ENCODE results near the gene CARMIL3.
"Not testable (repeated sequence)": the region's sequence is repeated elsewhere in the genome, so short reads cannot be mapped to it uniquely, and the experiment has no call there.

The CARMIL3 gene

GRCh38 chr14:24013654-24014514 lies 37.9 kb upstream of the CARMIL3 start:
- no peaks in the 10 kb centered on the region for H3K79me2 ChIP-seq (ENCODE audit: insufficient read depth, low read length)
- no peak overlapping the region for H2AFZ ChIP-seq (ENCODE audit: low read length)
- no peaks in the 10 kb centered on the region for H4K20me1 ChIP-seq (ENCODE audit: insufficient read depth, low read length)
- no peak overlapping the region for H3K4me3 ChIP-seq (ENCODE audit: low read depth, low read length, poor library complexity, severe bottlenecking)
- no peak overlapping the region for H3K4me2 ChIP-seq (ENCODE audit: low read length)
- H3K27me3 ChIP-seq (ENCODE audit: insufficient read depth, low read length) = no peaks in the 10 kb centered on the region
- H3K36me3 ChIP-seq (ENCODE audit: insufficient read depth, low read length) = no peaks in the 10 kb centered on the region
- no peaks in the 10 kb centered on the region for H3K9me2 ChIP-seq (ENCODE audit: low read depth, low read length)
- H3F3A ChIP-seq (ENCODE audit: insufficient read depth, low read length) = no peaks in the 10 kb centered on the region
- H3K27ac ChIP-seq (ENCODE audit: low read depth, low read length, poor library complexity, severe bottlenecking) = no peak overlapping the region
- H3K4me1 ChIP-seq (ENCODE audit: insufficient read depth, low read length, severe bottlenecking) = peaks cover 18% of the 10 kb centered on the region
- peak; percentile 77 for TF ChIP-seq CTCF (IDR thresholded peaks at IDR 0.05; ENCODE audit: low read length)
- no peak for TF ChIP-seq EZH2 (IDR thresholded peaks at IDR 0.05; ENCODE audit: borderline replicate concordance, low read length)
- H3K9ac ChIP-seq (ENCODE audit: low read length) = no peak overlapping the region
- no peaks in the 10 kb centered on the region for H3K9me3 ChIP-seq (ENCODE audit: low read length)

- not testable (repeated sequence) for H3K27ac ChIP-seq (ENCODE audit: low read depth, low read length, poor library complexity, severe bottlenecking); H2AFZ ChIP-seq (ENCODE audit: low read length); H3K9ac ChIP-seq (ENCODE audit: low read length); H3K4me2 ChIP-seq (ENCODE audit: low read length); H3K4me3 ChIP-seq (ENCODE audit: low read depth, low read length, poor library complexity, severe bottlenecking); H3K27me3 ChIP-seq (ENCODE audit: insufficient read depth, low read length); H3K79me2 ChIP-seq (ENCODE audit: insufficient read depth, low read length); H3K36me3 ChIP-seq (ENCODE audit: insufficient read depth, low read length); H3K9me2 ChIP-seq (ENCODE audit: low read depth, low read length); H3F3A ChIP-seq (ENCODE audit: insufficient read depth, low read length); H3K9me3 ChIP-seq (ENCODE audit: low read length); H3K4me1 ChIP-seq (ENCODE audit: insufficient read depth, low read length, severe bottlenecking); H4K20me1 ChIP-seq (ENCODE audit: insufficient read depth, low read length)
Measured at GRCh38 chr14:24015745-24016144, 36.1 kb upstream of the CARMIL3 start.

- not testable (repeated sequence) for H3K27me3 ChIP-seq (ENCODE audit: insufficient read depth, low read length); H3K79me2 ChIP-seq (ENCODE audit: insufficient read depth, low read length); H3K9ac ChIP-seq (ENCODE audit: low read length); H3K27ac ChIP-seq (ENCODE audit: low read depth, low read length, poor library complexity, severe bottlenecking); H3K9me2 ChIP-seq (ENCODE audit: low read depth, low read length); H3K36me3 ChIP-seq (ENCODE audit: insufficient read depth, low read length); H4K20me1 ChIP-seq (ENCODE audit: insufficient read depth, low read length); H2AFZ ChIP-seq (ENCODE audit: low read length); H3K9me3 ChIP-seq (ENCODE audit: low read length); H3K4me3 ChIP-seq (ENCODE audit: low read depth, low read length, poor library complexity, severe bottlenecking); H3F3A ChIP-seq (ENCODE audit: insufficient read depth, low read length); H3K4me2 ChIP-seq (ENCODE audit: low read length); H3K4me1 ChIP-seq (ENCODE audit: insufficient read depth, low read length, severe bottlenecking)
Measured at GRCh38 chr14:24018978-24019377, 32.8 kb upstream of the CARMIL3 start.

GRCh38 chr14:24019944-24020343 lies 31.9 kb upstream of the CARMIL3 start:
- not testable (repeated sequence) for H3K27ac ChIP-seq (ENCODE audit: low read depth, low read length, poor library complexity, severe bottlenecking); H3K4me3 ChIP-seq (ENCODE audit: low read depth, low read length, poor library complexity, severe bottlenecking); H3K4me1 ChIP-seq (ENCODE audit: insufficient read depth, low read length, severe bottlenecking); H3K9me2 ChIP-seq (ENCODE audit: low read depth, low read length); H3K9ac ChIP-seq (ENCODE audit: low read length); H3K4me2 ChIP-seq (ENCODE audit: low read length); H3K36me3 ChIP-seq (ENCODE audit: insufficient read depth, low read length); H3F3A ChIP-seq (ENCODE audit: insufficient read depth, low read length); H3K27me3 ChIP-seq (ENCODE audit: insufficient read depth, low read length); H4K20me1 ChIP-seq (ENCODE audit: insufficient read depth, low read length); H3K79me2 ChIP-seq (ENCODE audit: insufficient read depth, low read length); H2AFZ ChIP-seq (ENCODE audit: low read length); H3K9me3 ChIP-seq (ENCODE audit: low read length)

GRCh38 chr14:24020520-24020919 lies 31.3 kb upstream of the CARMIL3 start:
- H3K4me1 ChIP-seq (ENCODE audit: insufficient read depth, low read length, severe bottlenecking); H3F3A ChIP-seq (ENCODE audit: insufficient read depth, low read length): not testable (repeated sequence)

GRCh38 chr14:24024939-24025418 lies 26.8 kb upstream of the CARMIL3 start:
- H3K9me2 ChIP-seq (ENCODE audit: low read depth, low read length); H2AFZ ChIP-seq (ENCODE audit: low read length); H3K9me3 ChIP-seq (ENCODE audit: low read length); H3K9ac ChIP-seq (ENCODE audit: low read length); H3K27ac ChIP-seq (ENCODE audit: low read depth, low read length, poor library complexity, severe bottlenecking); H4K20me1 ChIP-seq (ENCODE audit: insufficient read depth, low read length); H3F3A ChIP-seq (ENCODE audit: insufficient read depth, low read length); H3K4me2 ChIP-seq (ENCODE audit: low read length); H3K36me3 ChIP-seq (ENCODE audit: insufficient read depth, low read length); H3K4me3 ChIP-seq (ENCODE audit: low read depth, low read length, poor library complexity, severe bottlenecking); H3K27me3 ChIP-seq (ENCODE audit: insufficient read depth, low read length); H3K4me1 ChIP-seq (ENCODE audit: insufficient read depth, low read length, severe bottlenecking); H3K79me2 ChIP-seq (ENCODE audit: insufficient read depth, low read length): not testable (repeated sequence)

More at GRCh38 chr14:24020520-24020919, 31.3 kb upstream of the CARMIL3 start:
- not testable (repeated sequence) for H3K27me3 ChIP-seq (ENCODE audit: insufficient read depth, low read length); H2AFZ ChIP-seq (ENCODE audit: low read length); H3K4me2 ChIP-seq (ENCODE audit: low read length); H3K27ac ChIP-seq (ENCODE audit: low read depth, low read length, poor library complexity, severe bottlenecking); H3K79me2 ChIP-seq (ENCODE audit: insufficient read depth, low read length); H3K9me3 ChIP-seq (ENCODE audit: low read length); H3K9ac ChIP-seq (ENCODE audit: low read length); H3K36me3 ChIP-seq (ENCODE audit: insufficient read depth, low read length); H3K4me3 ChIP-seq (ENCODE audit: low read depth, low read length, poor library complexity, severe bottlenecking); H3K9me2 ChIP-seq (ENCODE audit: low read depth, low read length); H4K20me1 ChIP-seq (ENCODE audit: insufficient read depth, low read length)

GRCh38 chr14:24029687-24030086 lies 22.1 kb upstream of the CARMIL3 start:
- not testable (repeated sequence) for H3K79me2 ChIP-seq (ENCODE audit: insufficient read depth, low read length); H3K36me3 ChIP-seq (ENCODE audit: insufficient read depth, low read length); H3K27ac ChIP-seq (ENCODE audit: low read depth, low read length, poor library complexity, severe bottlenecking); H3K9me2 ChIP-seq (ENCODE audit: low read depth, low read length); H2AFZ ChIP-seq (ENCODE audit: low read length); H3K4me2 ChIP-seq (ENCODE audit: low read length); H3K4me1 ChIP-seq (ENCODE audit: insufficient read depth, low read length, severe bottlenecking); H3K27me3 ChIP-seq (ENCODE audit: insufficient read depth, low read length); H3K9ac ChIP-seq (ENCODE audit: low read length); H4K20me1 ChIP-seq (ENCODE audit: insufficient read depth, low read length); H3F3A ChIP-seq (ENCODE audit: insufficient read depth, low read length); H3K4me3 ChIP-seq (ENCODE audit: low read depth, low read length, poor library complexity, severe bottlenecking); H3K9me3 ChIP-seq (ENCODE audit: low read length)
